Nephron progenitor cell (in vitro differentiated cells): ENCODE measurements around the gene CTNNAL1.

Experiments
- DNase-seq: peaks from one replicate; pipeline ENCODE4 v3.0.0; 2021
- H3K27ac Mint-ChIP-seq: 2 replicates; pipeline ENCODE4 v1.8.0; 2021; ENCODE audit warnings: mild to moderate bottlenecking, moderate library complexity, mixed read lengths
- H3K27me3 Mint-ChIP-seq: 2 replicates; pipeline ENCODE4 v1.8.0; 2021; ENCODE audit warnings: mild to moderate bottlenecking, low read depth, mixed read lengths; ENCODE audit not compliant: poor library complexity
- H3K36me3 Mint-ChIP-seq: 2 replicates; pipeline ENCODE4 v1.8.0; 2021; ENCODE audit warnings: low read depth, mixed read lengths
- H3K4me1 Mint-ChIP-seq: 2 replicates; pipeline ENCODE4 v1.8.0; 2021; ENCODE audit warnings: mixed read lengths
- H3K4me3 Mint-ChIP-seq: 2 replicates; pipeline ENCODE4 v1.8.0; 2021; ENCODE audit warnings: mild to moderate bottlenecking, moderate library complexity, mixed read lengths
- H3K9me3 Mint-ChIP-seq: 2 replicates; pipeline ENCODE4 v1.8.0; 2021; ENCODE audit warnings: mild to moderate bottlenecking, moderate library complexity, mixed read lengths
- CTCF ChIP-seq: fragments of 200-600 bp; sonication (generic); IDR thresholded peaks from 2 replicates; pipeline ENCODE4 v1.5.0; 2021; ENCODE audit warnings: antibody characterized with exemption

The CTNNAL1 gene

GRCh38 chr9:109005678-109006077 lies 7.6 kb downstream of the CTNNAL1 start:
- Mint-ChIP-seq H3K9me3 (peaks cover 53% of the 10 kb centered on the region), H3K27ac (no peak overlapping the region), H3K4me3 (no peak overlapping the region), H3K4me1 (peaks cover 3% of the 10 kb centered on the region), H3K27me3 (no peaks in the 10 kb centered on the region), H3K36me3 (peaks cover 82% of the 10 kb centered on the region)
- TF ChIP-seq CTCF = no peak
- no peak for DNase-seq

- Mint-ChIP-seq H3K27ac (no peak overlapping the region), H3K27me3 (no peaks in the 10 kb centered on the region), H3K4me1 (no peaks in the 10 kb centered on the region), H3K4me3 (no peak overlapping the region), H3K9me3 (peaks cover 52% of the 10 kb centered on the region), H3K36me3 (peaks cover 88% of the 10 kb centered on the region)
- no peak for TF ChIP-seq CTCF
- DNase-seq = no peak
Observed at GRCh38 chr9:109003116-109003515, 10.2 kb downstream of the CTNNAL1 start.

- Mint-ChIP-seq H3K4me3 (no peak overlapping the region), H3K9me3 (peaks cover 52% of the 10 kb centered on the region), H3K27me3 (no peaks in the 10 kb centered on the region), H3K36me3 (peaks cover 90% of the 10 kb centered on the region), H3K27ac (no peak overlapping the region), H3K4me1 (no peaks in the 10 kb centered on the region)
- no peak for DNase-seq
- TF ChIP-seq CTCF = no peak
Observed at GRCh38 chr9:109002141-109002540, 11.2 kb downstream of the CTNNAL1 start.

- peaks cover 84% of the 10 kb centered on the region for H3K36me3 Mint-ChIP-seq
- H3K27ac Mint-ChIP-seq = no peak overlapping the region
- peaks cover 50% of the 10 kb centered on the region for H3K9me3 Mint-ChIP-seq
- no peaks in the 10 kb centered on the region for H3K4me1 Mint-ChIP-seq
- H3K4me3 Mint-ChIP-seq = no peak overlapping the region
- no peak for DNase-seq
- H3K27me3 Mint-ChIP-seq = no peaks in the 10 kb centered on the region
- no peak for TF ChIP-seq CTCF
Observed at GRCh38 chr9:109001275-109001676, 12.0 kb downstream of the CTNNAL1 start.

DNA sequence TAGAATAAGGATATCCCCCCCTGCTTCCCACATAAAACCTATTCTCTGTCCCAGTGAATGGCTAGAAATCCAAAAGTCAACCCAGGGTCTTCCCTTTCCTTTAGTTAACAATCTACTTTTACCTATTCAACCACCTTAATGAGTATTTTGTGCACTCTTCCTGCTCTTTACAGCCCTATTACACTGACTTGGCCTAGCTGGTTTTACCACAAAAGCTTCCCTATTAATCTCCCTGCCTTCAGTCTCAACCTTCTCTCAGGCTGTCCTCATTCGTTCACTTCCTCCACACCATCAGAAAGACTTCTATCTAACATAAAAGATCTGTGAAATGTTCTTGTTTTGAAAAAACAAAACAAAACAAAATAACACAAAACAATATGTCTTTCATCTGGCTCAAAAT lies 16.2 kb downstream of the CTNNAL1 start:
- Mint-ChIP-seq H3K27me3 (no peaks in the 10 kb centered on the region), H3K4me3 (no peak overlapping the region), H3K9me3 (peaks cover 13% of the 10 kb centered on the region), H3K27ac (peak overlapping the region; percentile 0), H3K4me1 (no peaks in the 10 kb centered on the region), H3K36me3 (peaks cover 63% of the 10 kb centered on the region)
- DNase-seq = no peak
- no peak for TF ChIP-seq CTCF

GRCh38 chr9:108996643-108997042 lies 16.7 kb downstream of the CTNNAL1 start:
- no peak overlapping the region for H3K27ac Mint-ChIP-seq
- H3K36me3 Mint-ChIP-seq = peaks cover 58% of the 10 kb centered on the region
- no peak for DNase-seq
- peaks cover 8% of the 10 kb centered on the region for H3K9me3 Mint-ChIP-seq
- no peaks in the 10 kb centered on the region for H3K27me3 Mint-ChIP-seq
- no peak for TF ChIP-seq CTCF
- H3K4me1 Mint-ChIP-seq = no peaks in the 10 kb centered on the region
- no peak overlapping the region for H3K4me3 Mint-ChIP-seq
